Panc1 (cell line): ENCODE measurements around the gene RFX8. TPM values are rescaled to one million over a fixed set of nuclear protein-coding genes. Genes with fewer than 3 reads are reported as not detected.
A peak's percentile ranks its signal among the peaks of the same experiment; 100 is the strongest.

Experiments used
- ATAC-seq: fragments of 200-7000 bp; cut with Tn5 transposase; 2 replicates; pipeline ENCODE4 v1.9.1; 2020; ENCODE audit warnings: mild to moderate bottlenecking, moderate library complexity
- BruUV-seq: library from RNA; stranded (reverse); fragments of 400-500 nt; replicated peaks from 2 replicates; lab custom pipeline; 2021; lab: Mats Ljungman, UMichigan
- CTCF ChIA-PET: fragments of 300-600 bp; sonication (Branson Sonifier 250); formaldehyde crosslinking; loops from one replicate; lab custom pipeline; 2022; ENCODE audit warnings: antibody characterized with exemption; lab: Charles Lee
- POLR2A ChIA-PET: fragments of 300-600 bp; sonication (Branson Sonifier 250); formaldehyde crosslinking; loops from one replicate; lab custom pipeline; 2022; ENCODE audit warnings: antibody characterized with exemption; lab: Charles Lee
- DNase-seq: peaks from one replicate; pipeline ENCODE4 v3.0.0-alpha.2; 2010; ENCODE audit warnings: low read depth, low spot score
- H3K27ac ChIP-seq: 2 replicates; pipeline ENCODE4 v1.5.1; 2011; ENCODE audit warnings: mild to moderate bottlenecking, low read length, inconsistent platforms
- H3K27me3 ChIP-seq: fragments of 200-500 bp; sonication (Bioruptor generic); 2 replicates; pipeline ENCODE4 v1.6.0; 2014; ENCODE audit warnings: low read length, inconsistent platforms; ENCODE audit not compliant: control insufficient read depth, insufficient read depth
- H3K36me3 ChIP-seq: fragments of 200-500 bp; sonication (Bioruptor generic); 2 replicates; pipeline ENCODE4 v1.5.1; 2014; ENCODE audit warnings: inconsistent platforms, mild to moderate bottlenecking, low read length, moderate library complexity; ENCODE audit not compliant: control insufficient read depth, insufficient read depth
- H3K4me1 ChIP-seq: 2 replicates; pipeline ENCODE4 v1.5.1; 2011; ENCODE audit warnings: inconsistent platforms, mild to moderate bottlenecking, low read length, moderate library complexity; ENCODE audit not compliant: control insufficient read depth, insufficient read depth
- H3K4me3 ChIP-seq, 2 experiments: 2 replicates each; pipeline ENCODE4 v1.5.1; 2011 to 2012; ENCODE audit warnings: low read depth in 2 of 2, low read length in 2 of 2, mild to moderate bottlenecking in 2 of 2, inconsistent platforms in 1 of 2, moderate library complexity in 1 of 2
- H3K9me3 ChIP-seq: fragments of 200-500 bp; sonication (Bioruptor generic); 2 replicates; pipeline ENCODE4 v1.5.1; 2014; ENCODE audit warnings: low read depth, mild to moderate bottlenecking, inconsistent platforms, low read length, moderate library complexity; ENCODE audit not compliant: control insufficient read depth, insufficient read depth
- CTCF ChIP-seq: fragments of 450-650 bp; IDR thresholded peaks from 2 replicates; pipeline ENCODE4 v1.5.1; 2017; ENCODE audit warnings: mild to moderate bottlenecking
- POLR2AphosphoS5 ChIP-seq: IDR thresholded peaks from 2 replicates; pipeline ENCODE4 v1.6.1; 2012; ENCODE audit warnings: mild to moderate bottlenecking, low read depth, low read length, moderate library complexity
- SIN3A ChIP-seq: IDR thresholded peaks from 2 replicates; pipeline ENCODE4 v1.6.1; 2012; ENCODE audit warnings: low read depth, mild to moderate bottlenecking, low read length, moderate library complexity, borderline replicate concordance; ENCODE audit not compliant: insufficient read depth
- TCF7L2 ChIP-seq: IDR thresholded peaks from 2 replicates; pipeline ENCODE4 v1.6.1; 2011; ENCODE audit warnings: mild to moderate bottlenecking, low read depth, low read length, inconsistent platforms
- in situ Hi-C: cut with HindIII; loops from 2 replicates; pipeline ENCODE4 v1.10.0; 2016; ENCODE audit warnings: low sequenced_read_pairs, low pct_unique_long_range_greater_than_20kb
- intact Hi-C: fragments of 100-400 bp; cut with micrococcal nuclease; formaldehyde crosslinking; loops from one replicate; pipeline ENCODE4 v1.10.0; 2022; ENCODE audit not compliant: unreplicated experiment
- total RNA-seq: library from RNA; stranded (reverse); gene quantifications from one replicate; pipeline ENCODE4 v1.2.1, GENCODE V29; 2021; ENCODE audit not compliant: unreplicated experiment
- TF ChIP-seq, protein P1 (sequence below), 2 experiments: IDR thresholded peaks; 2 replicates each; pipeline ENCODE4 v1.6.1; 2011 to 2012; ENCODE audit warnings: low read depth in 2 of 2, control low read depth in 1 of 2, low read length in 1 of 2, mild to moderate bottlenecking in 1 of 2, moderate library complexity in 1 of 2; ENCODE audit not compliant: insufficient read depth in 1 of 2

RFX8 gene
- total RNA-seq, 1 experiment from 2014 or later, result not detected

- TF ChIP-seq TCF7L2, result no peak
- TF ChIP-seq, protein P1, sequence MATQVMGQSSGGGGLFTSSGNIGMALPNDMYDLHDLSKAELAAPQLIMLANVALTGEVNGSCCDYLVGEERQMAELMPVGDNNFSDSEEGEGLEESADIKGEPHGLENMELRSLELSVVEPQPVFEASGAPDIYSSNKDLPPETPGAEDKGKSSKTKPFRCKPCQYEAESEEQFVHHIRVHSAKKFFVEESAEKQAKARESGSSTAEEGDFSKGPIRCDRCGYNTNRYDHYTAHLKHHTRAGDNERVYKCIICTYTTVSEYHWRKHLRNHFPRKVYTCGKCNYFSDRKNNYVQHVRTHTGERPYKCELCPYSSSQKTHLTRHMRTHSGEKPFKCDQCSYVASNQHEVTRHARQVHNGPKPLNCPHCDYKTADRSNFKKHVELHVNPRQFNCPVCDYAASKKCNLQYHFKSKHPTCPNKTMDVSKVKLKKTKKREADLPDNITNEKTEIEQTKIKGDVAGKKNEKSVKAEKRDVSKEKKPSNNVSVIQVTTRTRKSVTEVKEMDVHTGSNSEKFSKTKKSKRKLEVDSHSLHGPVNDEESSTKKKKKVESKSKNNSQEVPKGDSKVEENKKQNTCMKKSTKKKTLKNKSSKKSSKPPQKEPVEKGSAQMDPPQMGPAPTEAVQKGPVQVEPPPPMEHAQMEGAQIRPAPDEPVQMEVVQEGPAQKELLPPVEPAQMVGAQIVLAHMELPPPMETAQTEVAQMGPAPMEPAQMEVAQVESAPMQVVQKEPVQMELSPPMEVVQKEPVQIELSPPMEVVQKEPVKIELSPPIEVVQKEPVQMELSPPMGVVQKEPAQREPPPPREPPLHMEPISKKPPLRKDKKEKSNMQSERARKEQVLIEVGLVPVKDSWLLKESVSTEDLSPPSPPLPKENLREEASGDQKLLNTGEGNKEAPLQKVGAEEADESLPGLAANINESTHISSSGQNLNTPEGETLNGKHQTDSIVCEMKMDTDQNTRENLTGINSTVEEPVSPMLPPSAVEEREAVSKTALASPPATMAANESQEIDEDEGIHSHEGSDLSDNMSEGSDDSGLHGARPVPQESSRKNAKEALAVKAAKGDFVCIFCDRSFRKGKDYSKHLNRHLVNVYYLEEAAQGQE (IDR thresholded peaks at IDR 0.05; ENCODE audit: insufficient read depth in 1 of 2, low read depth in 2 of 2, low read length in 1 of 2), result no peak
- TF ChIP-seq SIN3A, result no peak
- TF ChIP-seq POLR2AphosphoS5, result no peak
- TF ChIP-seq CTCF, result no peak
- no TSS peak for BruUV-seq
- no peaks in the 10 kb centered on the region for H3K27me3 ChIP-seq
- ChIA-PET CTCF (no interaction called here), POLR2A (interaction anchor here (0.6 kb wide), 1 partner anchor 406 kb away, joined by 3 read pairs; no protein-coding TSS in a partner anchor)
- ATAC-seq (peak; percentile 23; the same call in 1 of the 2 replicates), DNase-seq (no peak)
- no peak overlapping the region for H3K4me3 ChIP-seq
- intact Hi-C loops (loop anchor here (10.0 kb wide), 1 partner anchor 317 kb away; no protein-coding TSS in a partner anchor), in situ Hi-C loops (no loop called here)
- H3K4me1 ChIP-seq, result peaks cover 7% of the 10 kb centered on the region; the same call in 1 of the 2 replicates
- peaks cover 6% of the 10 kb centered on the region; the same call in 1 of the 2 replicates for H3K9me3 ChIP-seq
- no peak overlapping the region for H3K27ac ChIP-seq
- no peaks in the 10 kb centered on the region for H3K36me3 ChIP-seq
Measured at GRCh38 chr2:101517758-101518271, 42.9 kb upstream of the RFX8 start.

GRCh38 chr2:101516823-101517690, 42.1 kb upstream of the RFX8 start:
- in situ Hi-C loops (no loop called here), intact Hi-C loops (loop anchor here (10.0 kb wide), 1 partner anchor 318 kb away; no protein-coding TSS in a partner anchor)
- peaks cover 7% of the 10 kb centered on the region; the same call in 1 of the 2 replicates for H3K4me1 ChIP-seq
- H3K9me3 ChIP-seq, result peaks cover 6% of the 10 kb centered on the region; the same call in 1 of the 2 replicates
- BruUV-seq, result no TSS peak
- CTCF ChIA-PET, result interaction anchor here (0.6 kb wide), 1 partner anchor 362 kb away, joined by 3 read pairs; no protein-coding TSS in a partner anchor
- H3K27me3 ChIP-seq, result no peaks in the 10 kb centered on the region
- TF ChIP-seq TCF7L2, result no peak
- no peak for TF ChIP-seq SIN3A
- H3K4me3 ChIP-seq, result no peak overlapping the region
- DNase-seq, result peak; percentile 33
- ATAC-seq, result peak; percentile 86
- POLR2A ChIA-PET, result interaction anchor here (0.6 kb wide), 1 partner anchor 407 kb away, joined by 3 read pairs; no protein-coding TSS in a partner anchor
- no peak overlapping the region for H3K27ac ChIP-seq
- no peaks in the 10 kb centered on the region for H3K36me3 ChIP-seq
